HepG2 (cell line): ENCODE data around the gene IL1B. TPM values are rescaled to one million over a fixed set of nuclear protein-coding genes. Genes with fewer than 3 reads are reported as not detected.

Source experiments
- ATAC-seq: fragments of 200-7000 bp; cut with Tn5 transposase; 3 replicates; pipeline ENCODE4 v1.9.1; 2020; ENCODE audit warnings: mild to moderate bottlenecking, moderate library complexity
- BruUV-seq: library from RNA; stranded (reverse); fragments of 400-500 nt; replicated peaks from 2 replicates; lab custom pipeline; 2021; lab: Mats Ljungman, UMichigan
- CTCF ChIA-PET: fragments of 300-600 bp; formaldehyde crosslinking; extraction: SDS; loops from one replicate; lab custom pipeline; 2021; ENCODE audit warnings: low total read pairs, inconsistent platforms, low intra/inter-chr PET ratio; lab: Yijun Ruan, JAX
- POLR2A ChIA-PET: fragments of 350-600 bp; sonication (Branson Sonifier 250); formaldehyde crosslinking; loops from one replicate; lab custom pipeline; 2020; ENCODE audit warnings: antibody characterized with exemption, inconsistent platforms; lab: Yijun Ruan, JAX
- DNase-seq: peaks from one replicate; pipeline ENCODE4 v3.0.0-alpha.2; 2015; ENCODE audit warnings: low spot score
- FAIRE-seq: peaks from 3 replicates; lab custom pipeline; 2011; peaks lifted over from hg19 to GRCh38; lab: Jason Lieb, UNC
- H2AFZ ChIP-seq: one replicate; pipeline ENCODE4 v1.6.1; 2011; ENCODE audit warnings: low read length, inconsistent platforms
- H3K27ac ChIP-seq: fragments of 300-600 bp; 3 replicates; pipeline ENCODE4 v1.8.0; 2011; ENCODE audit warnings: mixed run types, mild to moderate bottlenecking, mixed read lengths, low read length, inconsistent platforms; ENCODE audit not compliant: insufficient read depth; ENCODE audit errors: extremely low read length
- H3K27me3 ChIP-seq, 2 experiments: fragments of 200-600 bp in 1 of 2; 2 replicates in 1 of 2; 3 replicates in 1 of 2; pipeline versions ENCODE4 v1.6.0 to v1.8.0; 2011; ENCODE audit warnings: low read length in 2 of 2, mild to moderate bottlenecking in 2 of 2, moderate library complexity in 2 of 2, inconsistent platforms in 1 of 2; ENCODE audit not compliant: insufficient read depth in 2 of 2, control insufficient read depth in 1 of 2
- H3K36me3 ChIP-seq, 2 experiments: fragments of 200-600 bp in 1 of 2; replicated peaks in 1 of 2; 2 replicates in 1 of 2; 3 replicates in 1 of 2; pipeline versions ENCODE4 v1.5.1 to v1.8.0; 2011; ENCODE audit warnings: low read length in 2 of 2, inconsistent platforms in 1 of 2; ENCODE audit not compliant: insufficient read depth in 2 of 2, control insufficient read depth in 1 of 2
- H3K4me1 ChIP-seq: 2 replicates; pipeline ENCODE4 v1.5.1; 2012; ENCODE audit warnings: low read length, inconsistent platforms; ENCODE audit not compliant: insufficient read depth
- H3K4me2 ChIP-seq: 2 replicates; pipeline ENCODE4 v1.6.0; 2011; ENCODE audit warnings: low read depth, low read length, inconsistent platforms
- H3K4me3 ChIP-seq, 3 experiments: fragments of 200-600 bp in 1 of 3; sonication (generic), shearing (Covaris generic) in 1 of 3; replicated peaks in 1 of 3; 2 replicates each; pipeline ENCODE4 v1.5.1; 2011 to 2016; ENCODE audit warnings: low read length in 3 of 3, inconsistent platforms in 2 of 3, low read depth in 2 of 3, mild to moderate bottlenecking in 2 of 3, control low read depth in 1 of 3, mixed read lengths in 1 of 3; ENCODE audit not compliant: insufficient read depth in 1 of 3
- H3K79me2 ChIP-seq: one replicate; pipeline ENCODE4 v1.6.1; 2011; ENCODE audit warnings: low read length, inconsistent platforms; ENCODE audit not compliant: insufficient read depth
- H3K9ac ChIP-seq: 2 replicates; pipeline ENCODE4 v1.6.0; 2011; ENCODE audit warnings: mild to moderate bottlenecking, low read depth, low read length, inconsistent platforms; ENCODE audit not compliant: insufficient read depth
- H3K9me3 ChIP-seq: 2 replicates; pipeline ENCODE4 v1.5.1; 2012; ENCODE audit warnings: mild to moderate bottlenecking, low read length
- H4K20me1 ChIP-seq: 2 replicates; pipeline ENCODE4 v1.6.0; 2011; ENCODE audit warnings: inconsistent platforms, mild to moderate bottlenecking, low read length, moderate library complexity; ENCODE audit not compliant: insufficient read depth
- ATM ChIP-seq: fragments of 450-650 bp; IDR thresholded peaks from 2 replicates; pipeline ENCODE4 v1.7.1; 2017; ENCODE audit warnings: mild to moderate bottlenecking, borderline replicate concordance
- CC2D1A ChIP-seq: sonication (generic); formaldehyde crosslinking; IDR thresholded peaks from 2 replicates; pipeline ENCODE4 v1.8.1; 2023; ENCODE audit warnings: mild to moderate bottlenecking, missing genetic modification reagents
- CEBPB ChIP-seq: IDR thresholded peaks from 2 replicates; pipeline ENCODE4 v1.6.1; 2011; ENCODE audit warnings: low read depth, low read length, improper control_type of control experiment, borderline replicate concordance
- IRF9 ChIP-seq: sonication (generic); formaldehyde crosslinking; IDR thresholded peaks from 2 replicates; pipeline ENCODE4 v1.8.0; 2022; ENCODE audit warnings: missing genetic modification reagents, mild to moderate bottlenecking, borderline replicate concordance
- KLF16 ChIP-seq, 2 experiments: sonication (generic) in 1 of 2; formaldehyde crosslinking in 1 of 2; IDR thresholded peaks; 2 replicates each; pipeline versions ENCODE4 v1.6.1 to v1.8.0; 2016 to 2023; ENCODE audit warnings: missing genetic modification reagents in 2 of 2, missing compliant biosample characterization in 1 of 2
- MLLT10 ChIP-seq: sonication (generic); formaldehyde crosslinking; IDR thresholded peaks from 2 replicates; pipeline ENCODE4 v1.4.0; 2020; ENCODE audit warnings: missing genetic modification reagents
- SNAPC2 ChIP-seq: sonication (generic); formaldehyde crosslinking; IDR thresholded peaks from 2 replicates; pipeline ENCODE4 v1.8.1; 2022; ENCODE audit warnings: mild to moderate bottlenecking, missing genetic modification reagents
- THRA ChIP-seq: sonication (generic); formaldehyde crosslinking; IDR thresholded peaks from 2 replicates; pipeline ENCODE4 v1.4.0; 2020; ENCODE audit warnings: missing genetic modification reagents, borderline replicate concordance
- YEATS4 ChIP-seq: sonication (generic); formaldehyde crosslinking; IDR thresholded peaks from 2 replicates; pipeline ENCODE4 v1.4.0; 2020; ENCODE audit warnings: missing genetic modification reagents, borderline replicate concordance
- ZNF280B ChIP-seq: sonication (generic); formaldehyde crosslinking; IDR thresholded peaks from 2 replicates; pipeline ENCODE4 v1.5.0; 2020; ENCODE audit warnings: missing genetic modification reagents, mild to moderate bottlenecking, borderline replicate concordance
- ZNF34 ChIP-seq: sonication (generic); formaldehyde crosslinking; IDR thresholded peaks from 2 replicates; pipeline ENCODE4 v1.4.0; 2020; ENCODE audit warnings: mild to moderate bottlenecking, missing genetic modification reagents, borderline replicate concordance
- ZNF597 ChIP-seq: sonication (generic); formaldehyde crosslinking; IDR thresholded peaks from 2 replicates; pipeline ENCODE4 v1.5.0; 2020; ENCODE audit warnings: missing genetic modification reagents
- WGBS: methylation state at CpG from one replicate; pipeline ENCODE4 v1.1.6; 2017; ENCODE audit warnings: low lambda C conversion rate; 5-methylcytosine and 5-hydroxymethylcytosine counted together
- in situ Hi-C: cut with HindIII; loops from 2 replicates; pipeline ENCODE4 v1.10.0; 2017; ENCODE audit warnings: low pct_unique_long_range_greater_than_20kb; ENCODE audit not compliant: extremely low pct_ligation_motif_present
- intact Hi-C: fragments of 100-400 bp; cut with micrococcal nuclease; formaldehyde crosslinking; loops from one replicate; pipeline ENCODE4 v1.10.0; 2022; ENCODE audit not compliant: unreplicated experiment
- polyA plus RNA-seq, 8 experiments: library from polyadenylated mRNA; depleted of rRNA in 3 of 8; stranded (reverse) in 7 of 8; unstranded in 1 of 8; fragments of >200 nt; fragmentation: Illumina TruSeq in 4 of 8; extraction: Trizol in 4 of 8; gene quantifications; 2 replicates each; pipeline versions ENCODE4 v1.2.1 to v1.2.3, GENCODE V29; 2011 to 2016; ENCODE audit warnings: low read depth in 4 of 8, missing spikeins in 1 of 8, mixed read lengths in 1 of 8; ENCODE audit not compliant: insufficient read depth in 1 of 8
- total RNA-seq, 5 experiments: library from RNA; depleted of rRNA; stranded (reverse); fragments of >200 nt; fragmentation: Illumina TruSeq; extraction: Trizol; gene quantifications; 2 replicates each; pipeline ENCODE4 v1.2.3, GENCODE V29; 2016; ENCODE audit warnings: low read depth in 1 of 5

IL1B gene
- total and polyA plus RNA-seq, 2 of the 13 experiments (the other 11 are each of a cell fraction or from before 2014, with no cell fraction given), result 0.18 TPM; not detected in 1

GRCh38 chr2:112841295-112842044 is 4.9 kb upstream of the IL1B start:
- in situ Hi-C loops (no loop called here), intact Hi-C loops (no loop called here)
- 73% methylated on average over 5 of the region's 5 CpGs for WGBS
- no peak for ATAC-seq
- no peak overlapping the region for H3K27ac ChIP-seq
- H3K4me1 ChIP-seq, result peaks cover 11% of the 10 kb centered on the region; the same call in 1 of the 2 replicates
- no peaks in the 10 kb centered on the region for H3K79me2 ChIP-seq
- POLR2A ChIA-PET, result no interaction called here
- DNase-seq, result no peak
- no TSS peak for BruUV-seq
- H3K4me2 ChIP-seq, result no peak overlapping the region
- no peak overlapping the region for H2AFZ ChIP-seq
- no peak overlapping the region for H3K9ac ChIP-seq
- no peaks in the 10 kb centered on the region for H3K27me3 ChIP-seq
- H3K9me3 ChIP-seq, result no peaks in the 10 kb centered on the region
- TF ChIP-seq ATM (no peak), CEBPB (peak; percentile 60)
- no peak for FAIRE-seq
- CTCF ChIA-PET, result no interaction called here
- H3K36me3 ChIP-seq, result no peaks in the 10 kb centered on the region
- H3K4me3 ChIP-seq, result no peak overlapping the region
- no peaks in the 10 kb centered on the region for H4K20me1 ChIP-seq

GRCh38 chr2:112840068-112840445 is 3.5 kb upstream of the IL1B start:
- no peak for DNase-seq
- in situ Hi-C loops, result no loop called here
- no peak overlapping the region for H3K4me3 ChIP-seq
- H3K9me3 ChIP-seq, result no peaks in the 10 kb centered on the region
- FAIRE-seq, result no peak
- intact Hi-C loops, result no loop called here
- no peaks in the 10 kb centered on the region for H3K36me3 ChIP-seq
- ChIA-PET CTCF (no interaction called here), POLR2A (no interaction called here)
- H3K4me1 ChIP-seq, result peaks cover 20% of the 10 kb centered on the region
- no peak overlapping the region for H3K4me2 ChIP-seq
- no peak overlapping the region for H3K27ac ChIP-seq
- H3K9ac ChIP-seq, result no peak overlapping the region
- no peak overlapping the region for H2AFZ ChIP-seq
- H3K79me2 ChIP-seq, result no peaks in the 10 kb centered on the region
- WGBS, result 90% methylated on average over 1 of the region's 1 CpG
- H4K20me1 ChIP-seq, result no peaks in the 10 kb centered on the region
- H3K27me3 ChIP-seq, result no peaks in the 10 kb centered on the region
- BruUV-seq, result no TSS peak
- ATAC-seq, result no peak
- TF ChIP-seq SNAPC2, result no peak
- TF ChIP-seq ZNF280B (CRISPR knock-in tag), result no peak
- TF ChIP-seq THRA (CRISPR knock-in tag), result no peak
- no peak for TF ChIP-seq MLLT10 (CRISPR knock-in tag)
- no peak for TF ChIP-seq CC2D1A
- TF ChIP-seq KLF16 (CRISPR knock-in tag; IDR thresholded peaks at IDR 0.05), result no peak
- TF ChIP-seq ZNF597 (CRISPR knock-in tag), result no peak
- no peak for TF ChIP-seq ZNF34
- TF ChIP-seq IRF9 (CRISPR knock-in tag), result no peak
- no peak for TF ChIP-seq YEATS4 (CRISPR knock-in tag)
